Activated naive CD8-positive, alpha-beta T cell treated with anti-CD3 and anti-CD28 coated beads, Interleukin-2, amount 50 U/mL, for 24 hours (primary cell): ENCODE measurements around the gene CORO7.
"Not testable (repeated sequence)": the region's sequence is repeated elsewhere in the genome, so short reads cannot be mapped to it uniquely, and the experiment has no call there.

Experiments used
- ATAC-seq: fragments of 150-1000 bp; cut with Tn5 transposase; one replicate; pipeline ENCODE4 v1.10.0; 2021
- DNase-seq: peaks from one replicate; pipeline ENCODE4 v3.0.0; 2021
- H3K27ac Mint-ChIP-seq: one replicate; pipeline ENCODE4 v1.8.0; 2021; ENCODE audit warnings: mild to moderate bottlenecking, mixed read lengths
- H3K27me3 Mint-ChIP-seq: one replicate; pipeline ENCODE4 v1.8.0; 2021; ENCODE audit warnings: mixed read lengths
- H3K36me3 Mint-ChIP-seq: one replicate; pipeline ENCODE4 v1.8.0; 2021; ENCODE audit warnings: low read depth, mixed read lengths
- H3K4me1 Mint-ChIP-seq: one replicate; pipeline ENCODE4 v1.8.0; 2021; ENCODE audit warnings: mixed read lengths
- H3K4me3 Mint-ChIP-seq: one replicate; pipeline ENCODE4 v1.8.0; 2021; ENCODE audit warnings: mild to moderate bottlenecking, moderate library complexity, mixed read lengths
- H3K9me3 Mint-ChIP-seq: one replicate; pipeline ENCODE4 v1.8.0; 2021; ENCODE audit warnings: mixed read lengths

Gene CORO7

GRCh38 chr16:4341250-4341649, 75.1 kb downstream of the CORO7 start:
- no peaks in the 10 kb centered on the region for H3K27me3 Mint-ChIP-seq
- DNase-seq: no peak
- peaks cover 2% of the 10 kb centered on the region for H3K36me3 Mint-ChIP-seq
- no peak overlapping the region for H3K4me3 Mint-ChIP-seq
- no peak overlapping the region for H3K27ac Mint-ChIP-seq
- no peaks in the 10 kb centered on the region for H3K4me1 Mint-ChIP-seq
- no peak for ATAC-seq
- H3K9me3 Mint-ChIP-seq: no peaks in the 10 kb centered on the region

- Mint-ChIP-seq H3K9me3 (no peaks in the 10 kb centered on the region), H3K27ac (no peak overlapping the region), H3K36me3 (peaks cover 2% of the 10 kb centered on the region), H3K4me1 (no peaks in the 10 kb centered on the region), H3K4me3 (no peak overlapping the region), H3K27me3 (no peaks in the 10 kb centered on the region)
- no peak for ATAC-seq
- DNase-seq: no peak
Observed at GRCh38 chr16:4340443-4340842, 76.0 kb downstream of the CORO7 start.

- no peak overlapping the region for H3K4me3 Mint-ChIP-seq
- ATAC-seq (no peak), DNase-seq (no peak)
- H3K27me3 Mint-ChIP-seq: no peaks in the 10 kb centered on the region
- H3K27ac Mint-ChIP-seq: no peak overlapping the region
- no peaks in the 10 kb centered on the region for H3K9me3 Mint-ChIP-seq
- H3K36me3 Mint-ChIP-seq: peaks cover 2% of the 10 kb centered on the region
- no peaks in the 10 kb centered on the region for H3K4me1 Mint-ChIP-seq
Observed at GRCh38 chr16:4339909-4340308, 76.5 kb downstream of the CORO7 start.

- ATAC-seq (no peak), DNase-seq (no peak)
- H3K36me3 Mint-ChIP-seq: peaks cover 2% of the 10 kb centered on the region
- H3K27ac Mint-ChIP-seq: no peak overlapping the region
- H3K4me1 Mint-ChIP-seq: no peaks in the 10 kb centered on the region
- no peak overlapping the region for H3K4me3 Mint-ChIP-seq
- H3K9me3 Mint-ChIP-seq: no peaks in the 10 kb centered on the region
- H3K27me3 Mint-ChIP-seq: no peaks in the 10 kb centered on the region
Observed at GRCh38 chr16:4339455-4339854, 76.9 kb downstream of the CORO7 start.

- Mint-ChIP-seq H3K36me3 (peaks cover 2% of the 10 kb centered on the region), H3K27ac (no peak overlapping the region), H3K4me1 (no peaks in the 10 kb centered on the region), H3K27me3 (no peaks in the 10 kb centered on the region), H3K9me3 (no peaks in the 10 kb centered on the region), H3K4me3 (no peak overlapping the region)
- DNase-seq: no peak
- no peak for ATAC-seq
Observed at GRCh38 chr16:4338712-4339299, 77.6 kb downstream of the CORO7 start.

GRCh38 chr16:4338125-4338582, 78.2 kb downstream of the CORO7 start:
- no peaks in the 10 kb centered on the region for H3K27me3 Mint-ChIP-seq
- no peak for ATAC-seq
- H3K4me3 Mint-ChIP-seq: no peak overlapping the region
- DNase-seq: no peak
- peaks cover 2% of the 10 kb centered on the region for H3K36me3 Mint-ChIP-seq
- no peak overlapping the region for H3K27ac Mint-ChIP-seq
- H3K9me3 Mint-ChIP-seq: no peaks in the 10 kb centered on the region
- H3K4me1 Mint-ChIP-seq: no peaks in the 10 kb centered on the region

- ATAC-seq (no peak), DNase-seq (no peak)
- no peaks in the 10 kb centered on the region for H3K9me3 Mint-ChIP-seq
- no peak overlapping the region for H3K4me3 Mint-ChIP-seq
- no peak overlapping the region for H3K27ac Mint-ChIP-seq
- H3K36me3 Mint-ChIP-seq: peaks cover 2% of the 10 kb centered on the region
- no peaks in the 10 kb centered on the region for H3K4me1 Mint-ChIP-seq
- no peaks in the 10 kb centered on the region for H3K27me3 Mint-ChIP-seq
Observed at GRCh38 chr16:4337540-4338088, 78.8 kb downstream of the CORO7 start.

- ATAC-seq (no peak), DNase-seq (no peak)
- Mint-ChIP-seq H3K27me3 (no peaks in the 10 kb centered on the region), H3K27ac (no peak overlapping the region), H3K4me3 (no peak overlapping the region), H3K9me3 (no peaks in the 10 kb centered on the region), H3K4me1 (no peaks in the 10 kb centered on the region), H3K36me3 (peaks cover 2% of the 10 kb centered on the region)
Observed at GRCh38 chr16:4336701-4337539, 79.5 kb downstream of the CORO7 start.

- Mint-ChIP-seq H3K27me3 (no peaks in the 10 kb centered on the region), H3K9me3 (no peaks in the 10 kb centered on the region), H3K4me1 (no peaks in the 10 kb centered on the region), H3K4me3 (no peak overlapping the region), H3K27ac (no peak overlapping the region), H3K36me3 (peaks cover 2% of the 10 kb centered on the region)
- ATAC-seq (no peak), DNase-seq (no peak)
Observed at GRCh38 chr16:4334724-4335495, 81.5 kb downstream of the CORO7 start.

GRCh38 chr16:4333714-4334113, 82.7 kb downstream of the CORO7 start:
- DNase-seq, H3K9me3 Mint-ChIP-seq, H3K36me3 Mint-ChIP-seq, H3K27ac Mint-ChIP-seq, H3K27me3 Mint-ChIP-seq, H3K4me1 Mint-ChIP-seq, H3K4me3 Mint-ChIP-seq, ATAC-seq: not testable (repeated sequence)

- ATAC-seq (no peak), DNase-seq (no peak)
- no peak overlapping the region for H3K27ac Mint-ChIP-seq
- H3K4me3 Mint-ChIP-seq: no peak overlapping the region
- H3K9me3 Mint-ChIP-seq: no peaks in the 10 kb centered on the region
- peaks cover 2% of the 10 kb centered on the region for H3K27me3 Mint-ChIP-seq
- no peaks in the 10 kb centered on the region for H3K36me3 Mint-ChIP-seq
- peaks cover 2% of the 10 kb centered on the region for H3K4me1 Mint-ChIP-seq
Observed at GRCh38 chr16:4333308-4333638, 83.1 kb downstream of the CORO7 start.

- Mint-ChIP-seq H3K4me1 (peaks cover 5% of the 10 kb centered on the region), H3K9me3 (no peaks in the 10 kb centered on the region), H3K27ac (no peak overlapping the region), H3K27me3 (peaks cover 3% of the 10 kb centered on the region), H3K36me3 (no peaks in the 10 kb centered on the region), H3K4me3 (no peak overlapping the region)
- no peak for ATAC-seq
- DNase-seq: no peak
Observed at GRCh38 chr16:4332623-4333307, 83.6 kb downstream of the CORO7 start.

GRCh38 chr16:4332083-4332482, 84.3 kb downstream of the CORO7 start:
- H3K9me3 Mint-ChIP-seq: no peaks in the 10 kb centered on the region
- no peak for ATAC-seq
- H3K36me3 Mint-ChIP-seq: no peaks in the 10 kb centered on the region
- peaks cover 5% of the 10 kb centered on the region for H3K4me1 Mint-ChIP-seq
- H3K27me3 Mint-ChIP-seq: peaks cover 3% of the 10 kb centered on the region
- DNase-seq: no peak
- no peak overlapping the region for H3K4me3 Mint-ChIP-seq
- H3K27ac Mint-ChIP-seq: no peak overlapping the region

GRCh38 chr16:4330277-4330874, 86.0 kb downstream of the CORO7 start:
- Mint-ChIP-seq H3K27ac (no peak overlapping the region), H3K4me3 (no peak overlapping the region), H3K36me3 (no peaks in the 10 kb centered on the region), H3K27me3 (peaks cover 3% of the 10 kb centered on the region), H3K9me3 (no peaks in the 10 kb centered on the region), H3K4me1 (peaks cover 5% of the 10 kb centered on the region)
- ATAC-seq (peak; percentile 57), DNase-seq (peak; percentile 87)
